SK-N-SH (cell line): Measurements from ENCODE around the gene AUTS2.

Experiments used
- CTCF ChIP-seq: fragments of 200-600 bp; sonication (generic); IDR thresholded peaks from 2 replicates; pipeline ENCODE4 v1.6.1; 2017; ENCODE audit warnings: antibody characterized with exemption, mild to moderate bottlenecking, moderate library complexity
- FOSL2 ChIP-seq: IDR thresholded peaks from 2 replicates; pipeline ENCODE4 v1.4.0; 2012; ENCODE audit warnings: low read depth, mild to moderate bottlenecking, moderate library complexity, borderline replicate concordance
- GABPA ChIP-seq: IDR thresholded peaks from 2 replicates; pipeline ENCODE4 v1.4.0; 2012; ENCODE audit warnings: low read depth, mild to moderate bottlenecking
- NFIC ChIP-seq: IDR thresholded peaks from 2 replicates; pipeline ENCODE4 v1.4.0; 2012; ENCODE audit warnings: borderline replicate concordance
- RFX5 ChIP-seq: IDR thresholded peaks from 2 replicates; pipeline ENCODE4 v1.6.1; 2012; ENCODE audit warnings: mild to moderate bottlenecking, improper control_type of control experiment, low read length
- TCF12 ChIP-seq: IDR thresholded peaks from 2 replicates; pipeline ENCODE4 v1.4.0; 2012
- YY1 ChIP-seq: IDR thresholded peaks from 2 replicates; pipeline ENCODE4 v1.4.0; 2012; ENCODE audit warnings: low read depth, mild to moderate bottlenecking
- ZBTB33 ChIP-seq: IDR thresholded peaks from 2 replicates; pipeline ENCODE4 v1.4.0; 2012; ENCODE audit warnings: low read depth, borderline replicate concordance

- TF ChIP-seq NFIC (no peak), ZBTB33 (no peak), CTCF (no peak), YY1 (no peak), GABPA (no peak), FOSL2 (no peak), RFX5 (no peak), TCF12 (no peak)
Measured at GRCh38 chr7:70018700-70019099, 420.4 kb downstream of the AUTS2 start.
